WTC11 (cell line): Measurements from ENCODE around the gene PIP5K1A. TPM values are rescaled to one million over a fixed set of nuclear protein-coding genes. Genes with fewer than 3 reads are reported as not detected.

Experiments
- AR ChIP-seq: fragments of 250-450 bp; sonication (Bioruptor Pico); IDR thresholded peaks from 2 replicates; pipeline ENCODE4 v1.9.0; 2021; ENCODE audit warnings: mild to moderate bottlenecking
- ARID4B ChIP-seq: sonication (generic); formaldehyde crosslinking; IDR thresholded peaks from 2 replicates; pipeline ENCODE4 v1.8.0; 2023; ENCODE audit warnings: missing genetic modification reagents, mild to moderate bottlenecking, borderline replicate concordance
- ATF6 ChIP-seq: sonication (generic); formaldehyde crosslinking; IDR thresholded peaks from 2 replicates; pipeline ENCODE4 v1.8.1; 2023; ENCODE audit warnings: mild to moderate bottlenecking, missing genetic modification reagents
- ERG ChIP-seq: fragments of 250-450 bp; sonication (Bioruptor Pico); IDR thresholded peaks from 2 replicates; pipeline ENCODE4 v1.8.0; 2021; ENCODE audit warnings: mild to moderate bottlenecking
- GRHL2 ChIP-seq: fragments of 250-450 bp; sonication (Bioruptor Pico); IDR thresholded peaks from 2 replicates; pipeline ENCODE4 v1.8.0; 2022; ENCODE audit warnings: mild to moderate bottlenecking, moderate library complexity; ENCODE audit not compliant: insufficient replicate concordance, severe bottlenecking
- HMGXB4 ChIP-seq: sonication (generic); formaldehyde crosslinking; IDR thresholded peaks from 2 replicates; pipeline ENCODE4 v1.8.1; 2023; ENCODE audit warnings: mild to moderate bottlenecking, moderate library complexity, missing genetic modification reagents
- IRF2 ChIP-seq: sonication (generic); formaldehyde crosslinking; IDR thresholded peaks from 2 replicates; pipeline ENCODE4 v1.8.0; 2022; ENCODE audit warnings: low read depth, missing genetic modification reagents, borderline replicate concordance
- NFATC4 ChIP-seq: fragments of 250-450 bp; sonication (Bioruptor Pico); IDR thresholded peaks from 2 replicates; pipeline ENCODE4 v1.9.0; 2021; ENCODE audit warnings: mild to moderate bottlenecking
- OVOL2 ChIP-seq: fragments of 250-450 bp; sonication (Bioruptor Pico); IDR thresholded peaks from 2 replicates; pipeline ENCODE4 v1.9.0; 2021; ENCODE audit warnings: mild to moderate bottlenecking, borderline replicate concordance
- PREB ChIP-seq: sonication (generic); formaldehyde crosslinking; IDR thresholded peaks from 2 replicates; pipeline ENCODE4 v1.8.1; 2022; ENCODE audit warnings: mild to moderate bottlenecking, missing genetic modification reagents, moderate library complexity, borderline replicate concordance
- PRRX2 ChIP-seq: fragments of 250-450 bp; sonication (Bioruptor Pico); IDR thresholded peaks from 2 replicates; pipeline ENCODE4 v1.8.0; 2021; ENCODE audit warnings: mild to moderate bottlenecking
- total RNA-seq: library from RNA; stranded (reverse); gene quantifications from 3 replicates; pipeline ENCODE4 v1.2.3, GENCODE V29; 2021

Gene PIP5K1A
- total RNA-seq, 1 experiment from 2014 or later = 81.3 TPM

GRCh38 chr1:151281225-151281968 lies 83.0 kb downstream of the PIP5K1A start (continued):
- TF ChIP-seq ATF6 (no peak), OVOL2 (CRISPR knock-in tag) (no peak), GRHL2 (CRISPR knock-in tag) (no peak), IRF2 (CRISPR knock-in tag) (no peak), ARID4B (CRISPR knock-in tag) (peak; percentile 66; the same call in 1 of the 2 replicates), PRRX2 (CRISPR knock-in tag) (no peak), NFATC4 (CRISPR knock-in tag) (no peak), HMGXB4 (CRISPR knock-in tag) (0 out of 2 replicates have a peak, but pooled peaks have one; percentile 23), PREB (CRISPR knock-in tag) (no peak), AR (CRISPR knock-in tag) (0 out of 2 replicates have a peak, but pooled peaks have one; percentile 7), ERG (no peak)
